ENCODE data around the gene SMOC1.

DNA sequence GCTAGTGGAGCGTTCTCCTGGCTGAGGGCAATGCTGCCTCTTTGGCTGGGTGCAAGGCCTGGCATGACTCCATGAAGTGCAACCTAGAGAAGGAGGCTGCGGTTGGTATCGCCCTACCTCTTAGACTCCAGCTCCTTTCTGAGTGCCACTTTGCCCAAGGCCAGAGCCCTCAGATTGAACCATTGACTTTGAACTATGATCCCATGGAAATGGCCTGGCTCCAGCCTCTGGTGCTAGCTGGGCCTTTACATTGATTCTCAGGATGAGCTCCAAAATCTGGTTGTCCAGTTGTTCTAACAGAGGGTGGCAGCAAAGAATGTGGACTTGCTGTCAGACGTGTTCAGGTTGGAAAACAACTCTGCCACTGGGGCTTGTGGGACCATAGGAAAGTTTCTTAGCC, 16.1 kb upstream of the SMOC1 start:
- TF ChIP-seq CTCF (IDR thresholded peaks at IDR 0.05) (no peak), POLR2A (IDR thresholded peaks at IDR 0.05) (no peak)

Measured in ovary (tissue), 3 donors.